OCI-LY3 (cell line): ENCODE data around the gene MIS18A.

Source experiments
- EZH2phosphoT487 ChIP-seq: fragments of 200-600 bp; shearing (Covaris generic); IDR thresholded peaks from 2 replicates; pipeline ENCODE4 v1.6.1; 2018; ENCODE audit warnings: antibody characterized with exemption, mixed run types, low read depth
- TF ChIP-seq, protein P1 (sequence below): fragments of 200-600, 300-600 bp; sonication (generic); IDR thresholded peaks from 2 replicates; pipeline ENCODE4 v1.5.1; 2014; ENCODE audit warnings: antibody characterized with exemption, low read length, low read depth

GRCh38 chr21:32253215-32253641 lies 25.6 kb downstream of the MIS18A start:
- TF ChIP-seq, protein P1, sequence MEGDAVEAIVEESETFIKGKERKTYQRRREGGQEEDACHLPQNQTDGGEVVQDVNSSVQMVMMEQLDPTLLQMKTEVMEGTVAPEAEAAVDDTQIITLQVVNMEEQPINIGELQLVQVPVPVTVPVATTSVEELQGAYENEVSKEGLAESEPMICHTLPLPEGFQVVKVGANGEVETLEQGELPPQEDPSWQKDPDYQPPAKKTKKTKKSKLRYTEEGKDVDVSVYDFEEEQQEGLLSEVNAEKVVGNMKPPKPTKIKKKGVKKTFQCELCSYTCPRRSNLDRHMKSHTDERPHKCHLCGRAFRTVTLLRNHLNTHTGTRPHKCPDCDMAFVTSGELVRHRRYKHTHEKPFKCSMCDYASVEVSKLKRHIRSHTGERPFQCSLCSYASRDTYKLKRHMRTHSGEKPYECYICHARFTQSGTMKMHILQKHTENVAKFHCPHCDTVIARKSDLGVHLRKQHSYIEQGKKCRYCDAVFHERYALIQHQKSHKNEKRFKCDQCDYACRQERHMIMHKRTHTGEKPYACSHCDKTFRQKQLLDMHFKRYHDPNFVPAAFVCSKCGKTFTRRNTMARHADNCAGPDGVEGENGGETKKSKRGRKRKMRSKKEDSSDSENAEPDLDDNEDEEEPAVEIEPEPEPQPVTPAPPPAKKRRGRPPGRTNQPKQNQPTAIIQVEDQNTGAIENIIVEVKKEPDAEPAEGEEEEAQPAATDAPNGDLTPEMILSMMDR: no peak
- TF ChIP-seq EZH2phosphoT487: no peak
